ENCODE measurements around the gene RNF187. TPM values are rescaled to one million over a fixed set of nuclear protein-coding genes. Genes with fewer than 3 reads are reported as not detected.

Gene RNF187
- total RNA-seq, 1 donor from 2014 or later, result 31.1 TPM

- no peak for DNase-seq (ENCODE audit: low read depth)
- no peak for TF ChIP-seq CTCF (conservative IDR thresholded peaks at IDR 0.05; ENCODE audit: low read depth, low read length)
- H3K4me3 ChIP-seq (ENCODE audit: low read depth, low read length), result no peak overlapping the region
Measured at GRCh38 chr1:228453614-228454013, 33.6 kb upstream of the RNF187 start.

GRCh38 chr1:228454238-228454637, 32.9 kb upstream of the RNF187 start:
- no peak for TF ChIP-seq CTCF (conservative IDR thresholded peaks at IDR 0.05; ENCODE audit: low read depth, low read length)
- H3K4me3 ChIP-seq (ENCODE audit: low read depth, low read length), result no peak overlapping the region
- DNase-seq (ENCODE audit: low read depth), result no peak

GRCh38 chr1:228455715-228456114, 31.5 kb upstream of the RNF187 start:
- no peak for DNase-seq (ENCODE audit: low read depth)
- peak; percentile 40 for TF ChIP-seq CTCF (conservative IDR thresholded peaks at IDR 0.05; ENCODE audit: low read depth, low read length)
- no peak overlapping the region for H3K4me3 ChIP-seq (ENCODE audit: low read depth, low read length)

GRCh38 chr1:228456252-228457016, 30.7 kb upstream of the RNF187 start:
- H3K4me3 ChIP-seq (ENCODE audit: low read depth, low read length), result peak overlapping the region; percentile 64
- DNase-seq (ENCODE audit: low read depth), result no peak
- TF ChIP-seq CTCF (conservative IDR thresholded peaks at IDR 0.05; ENCODE audit: low read depth, low read length), result no peak

- TF ChIP-seq CTCF (conservative IDR thresholded peaks at IDR 0.05; ENCODE audit: low read depth, low read length), result no peak
- peak overlapping the region; percentile 64 for H3K4me3 ChIP-seq (ENCODE audit: low read depth, low read length)
- no peak for DNase-seq (ENCODE audit: low read depth)
Measured at GRCh38 chr1:228457017-228457395, 30.2 kb upstream of the RNF187 start.

GRCh38 chr1:228457396-228458176, 29.6 kb upstream of the RNF187 start:
- peak; percentile 90 for DNase-seq (ENCODE audit: low read depth)
- peak overlapping the region; percentile 64 for H3K4me3 ChIP-seq (ENCODE audit: low read depth, low read length)
- no peak for TF ChIP-seq CTCF (conservative IDR thresholded peaks at IDR 0.05; ENCODE audit: low read depth, low read length)

All from epithelial cell of proximal tubule (primary cell).